ENCODE data around the gene LRMDA. TPM values are rescaled to one million over a fixed set of nuclear protein-coding genes. Genes with fewer than 3 reads are reported as not detected.

The LRMDA gene
- total and polyA plus RNA-seq, 2 donors (not counting 3 experiments of a cell fraction or from before 2014, with no cell fraction given) = 9.7 to 18.0 TPM

- H3K27ac ChIP-seq (ENCODE audit: insufficient read depth, low read depth, low read length) = no peak overlapping the region
- no peak overlapping the region for H3K4me3 ChIP-seq (replicated peaks in 1 of 3; ENCODE audit: insufficient read depth in 1 of 3, low read depth in 1 of 3, low read length in 3 of 3)
- no peaks in the 10 kb centered on the region for H3K4me1 ChIP-seq (ENCODE audit: control insufficient read depth, extremely low read depth, insufficient read depth, low read length)
- DNase-seq (ENCODE audit: low read depth, low spot score) = no peak
- POLR2A ChIA-PET = no interaction called here
- no peak for FAIRE-seq
- no peaks in the 10 kb centered on the region for H3K27me3 ChIP-seq (ENCODE audit: control insufficient read depth in 2 of 2, insufficient read depth in 2 of 2, low read length in 2 of 2)
- intact Hi-C loops (cut with micrococcal nuclease) (no loop called here), dilution Hi-C loops (cut with MboI; ENCODE audit: extremely low pct_ligation_motif_present, low sequenced_read_pairs) (no loop called here)
- no peak for TF ChIP-seq FOS (IDR thresholded peaks at IDR 0.05; ENCODE audit: borderline replicate concordance, insufficient read depth, low read length)
- TF ChIP-seq CTCF (IDR thresholded peaks at IDR 0.05; ENCODE audit: extremely low read depth in 1 of 2, insufficient read depth in 1 of 2, low read depth in 1 of 2, low read length in 2 of 2) = no peak
- no peak for TF ChIP-seq POLR2A (IDR thresholded peaks at IDR 0.05; ENCODE audit: low read depth, low read length)
- TF ChIP-seq GATA2 (IDR thresholded peaks at IDR 0.05; ENCODE audit: insufficient read depth, insufficient read length, low read depth, low read length) = no peak
- no peak for TF ChIP-seq MAX (IDR thresholded peaks at IDR 0.05; ENCODE audit: insufficient read depth, insufficient read length)
- no peak for TF ChIP-seq POLR2AphosphoS5 (IDR thresholded peaks at IDR 0.05; ENCODE audit: insufficient read depth, low read depth, low read length)
- no peak for TF ChIP-seq MYC (IDR thresholded peaks at IDR 0.05; ENCODE audit: low read depth, low read length)
- no peak for TF ChIP-seq JUN (IDR thresholded peaks at IDR 0.05; ENCODE audit: borderline replicate concordance, insufficient read depth, insufficient read length, low read depth)
- TF ChIP-seq EZH2 (IDR thresholded peaks at IDR 0.05; ENCODE audit: borderline replicate concordance, low read depth, low read length, severe bottlenecking) = no peak
- BruUV-seq (replicated peaks) = no TSS peak
- no peaks in the 10 kb centered on the region for H3K9me1 ChIP-seq (replicated peaks; ENCODE audit: control insufficient read depth, extremely low read depth, insufficient read depth, low read length)
- H3K36me3 ChIP-seq (ENCODE audit: control insufficient read depth in 2 of 2, extremely low read depth in 1 of 2, insufficient read depth in 2 of 2, low read length in 2 of 2) = no peaks in the 10 kb centered on the region
- no peaks in the 10 kb centered on the region for H3K9me3 ChIP-seq (replicated peaks; ENCODE audit: control insufficient read depth, insufficient read depth, low read length)
- H3K79me2 ChIP-seq (ENCODE audit: control insufficient read depth, insufficient read depth, low read length) = no peaks in the 10 kb centered on the region
- CTCF ChIA-PET = interaction anchor here (1.6 kb wide), 1 partner anchor 756 kb away, joined by 3 read pairs; no protein-coding TSS in a partner anchor
- no peak overlapping the region for H3K4me2 ChIP-seq (ENCODE audit: insufficient read depth, low read length)
- H4K20me1 ChIP-seq (replicated peaks; ENCODE audit: control insufficient read depth, extremely low read depth, insufficient read depth, low read length) = no peaks in the 10 kb centered on the region
- H3K9ac ChIP-seq (replicated peaks; ENCODE audit: extremely low read depth, insufficient read depth, low read length) = no peak overlapping the region
- H2AFZ ChIP-seq (ENCODE audit: low read depth, low read length) = no peak overlapping the region
These were observed 797.9 kb downstream of the LRMDA start for GRCh38 chr10:76229341-76229740.
